C4-2B (cell line): ENCODE measurements around the gene ADGRB3.

Source experiments
- ZFX ChIP-seq: fragments of 450-650 bp; IDR thresholded peaks from 2 replicates; pipeline ENCODE4 v1.6.1; 2017
- TF ChIP-seq, protein P1 (sequence below): fragments of 450-650 bp; conservative IDR thresholded peaks from 2 replicates; pipeline ENCODE4 v1.5.1; 2017; ENCODE audit warnings: mild to moderate bottlenecking

DNA sequence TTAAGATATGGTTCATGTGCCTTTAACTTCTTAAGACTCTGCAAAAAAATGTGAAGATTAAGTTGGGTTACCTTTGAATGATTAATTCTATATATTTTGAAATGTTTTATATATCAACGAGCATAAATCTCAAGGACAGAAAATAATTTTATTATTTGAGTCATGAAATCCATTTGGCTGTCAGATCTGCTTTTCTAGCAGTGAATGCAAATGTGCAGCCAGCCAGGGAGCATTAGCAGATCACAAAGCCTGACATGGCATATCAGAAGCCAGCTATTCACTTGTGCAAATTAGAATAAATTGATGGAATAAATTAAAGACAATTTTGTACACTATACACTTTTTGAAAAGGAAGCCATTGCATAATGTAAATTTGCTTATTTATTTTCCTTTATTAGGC, 424.3 kb downstream of the ADGRB3 start:
- TF ChIP-seq, protein P1, sequence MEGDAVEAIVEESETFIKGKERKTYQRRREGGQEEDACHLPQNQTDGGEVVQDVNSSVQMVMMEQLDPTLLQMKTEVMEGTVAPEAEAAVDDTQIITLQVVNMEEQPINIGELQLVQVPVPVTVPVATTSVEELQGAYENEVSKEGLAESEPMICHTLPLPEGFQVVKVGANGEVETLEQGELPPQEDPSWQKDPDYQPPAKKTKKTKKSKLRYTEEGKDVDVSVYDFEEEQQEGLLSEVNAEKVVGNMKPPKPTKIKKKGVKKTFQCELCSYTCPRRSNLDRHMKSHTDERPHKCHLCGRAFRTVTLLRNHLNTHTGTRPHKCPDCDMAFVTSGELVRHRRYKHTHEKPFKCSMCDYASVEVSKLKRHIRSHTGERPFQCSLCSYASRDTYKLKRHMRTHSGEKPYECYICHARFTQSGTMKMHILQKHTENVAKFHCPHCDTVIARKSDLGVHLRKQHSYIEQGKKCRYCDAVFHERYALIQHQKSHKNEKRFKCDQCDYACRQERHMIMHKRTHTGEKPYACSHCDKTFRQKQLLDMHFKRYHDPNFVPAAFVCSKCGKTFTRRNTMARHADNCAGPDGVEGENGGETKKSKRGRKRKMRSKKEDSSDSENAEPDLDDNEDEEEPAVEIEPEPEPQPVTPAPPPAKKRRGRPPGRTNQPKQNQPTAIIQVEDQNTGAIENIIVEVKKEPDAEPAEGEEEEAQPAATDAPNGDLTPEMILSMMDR: no peak
- TF ChIP-seq ZFX: no peak
